Stimulated activated CD4-positive, alpha-beta T cell treated with anti-CD3 and anti-CD28 coated beads, Interleukin-1b, Interleukin-23, amount 100 ng/mL, for 1 hour (primary cell): ENCODE measurements around the gene GSK3A.

Experiments used
- DNase-seq, 2 donors: peaks; one replicate each; pipeline ENCODE4 v3.0.0-alpha.2; 2020; ENCODE audit warnings: low read depth in 2 of 2

The GSK3A gene

GRCh38 chr19:42226886-42227285 is 15.5 kb downstream of the GSK3A start:
- DNase-seq, result no peak

- no peak for DNase-seq
These were observed 16.6 kb downstream of the GSK3A start for GRCh38 chr19:42225718-42226292.

DNA sequence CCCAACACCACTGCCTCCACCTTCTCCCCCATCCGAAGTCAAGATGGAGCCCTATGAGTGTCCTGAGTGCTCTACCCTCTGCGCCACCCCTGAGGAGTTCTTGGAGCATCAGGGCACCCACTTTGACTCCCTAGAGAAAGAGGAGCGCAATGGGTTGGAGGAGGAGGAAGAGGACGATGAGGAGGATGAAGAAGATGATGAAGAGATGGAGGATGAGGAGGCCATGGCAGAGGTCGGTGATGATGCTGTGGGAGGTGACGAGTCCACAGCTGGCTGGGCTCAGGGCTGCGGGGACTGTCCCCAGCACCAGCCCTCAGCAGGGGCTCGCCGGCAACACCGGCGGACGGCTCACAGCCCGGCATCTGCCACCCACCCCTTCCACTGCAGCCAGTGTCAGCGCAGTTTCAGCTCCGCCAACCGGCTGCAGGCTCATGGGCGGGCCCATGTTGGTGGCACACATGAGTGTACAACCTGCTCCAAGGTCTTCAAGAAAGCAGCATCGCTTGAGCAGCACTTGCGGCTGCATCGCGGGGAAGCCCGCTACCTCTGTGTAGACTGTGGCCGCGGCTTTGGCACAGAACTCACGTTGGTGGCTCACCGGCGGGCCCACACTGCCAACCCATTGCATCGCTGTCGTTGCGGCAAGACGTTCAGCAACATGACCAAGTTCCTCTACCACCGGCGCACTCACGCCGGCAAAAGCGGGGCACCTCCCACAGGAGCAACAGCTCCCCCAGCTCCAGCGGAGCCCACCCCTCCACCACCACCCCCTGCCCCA is 17.3 kb downstream of the GSK3A start:
- DNase-seq, result no peak

- no peak for DNase-seq
These were observed 21.7 kb downstream of the GSK3A start for GRCh38 chr19:42220751-42221097.

- DNase-seq, result peak; percentile 88 to 94
These were observed 22.3 kb downstream of the GSK3A start, which contains the start of gene ZNF526 for GRCh38 chr19:42219812-42220750. ZNF526 (plus strand) TSS chr19:42220312; CDS start chr19:42224404, 4,092 bp downstream.

GRCh38 chr19:42217520-42218437 is 24.6 kb downstream of the GSK3A start, which contains the start of gene DEDD2:
DEDD2 (minus strand) TSS chr19:42217677; CDS start chr19:42217007, 670 bp downstream.
- DNase-seq, result peak; percentile 99 to 100

GRCh38 chr19:42216653-42217519 is 25.5 kb downstream of the GSK3A start:
- DNase-seq, result no peak

GRCh38 chr19:42214810-42215485 is 27.5 kb downstream of the GSK3A start:
- DNase-seq, result no peak

DNA sequence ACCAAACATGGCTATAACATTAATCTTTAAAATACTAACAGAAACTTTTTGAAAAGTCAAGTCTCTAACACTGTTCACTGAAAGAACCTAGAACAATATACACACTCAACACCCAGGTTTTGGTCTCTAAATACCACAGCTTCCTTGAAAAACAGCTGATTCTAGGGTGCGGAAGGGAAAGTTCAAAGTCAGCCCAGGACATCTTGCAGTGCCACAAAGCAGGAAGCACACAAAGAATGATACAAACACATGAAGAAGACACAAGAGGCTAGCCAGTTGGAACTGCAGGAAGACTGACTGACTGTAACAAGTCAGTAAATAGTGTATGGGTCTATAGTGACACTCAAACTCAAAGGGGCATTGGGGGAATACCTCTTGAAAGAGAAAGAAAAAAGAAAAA is 29.5 kb downstream of the GSK3A start:
- DNase-seq, result no peak

GRCh38 chr19:42208612-42209011 is 33.8 kb downstream of the GSK3A start:
- DNase-seq, result no peak

- no peak for DNase-seq
These were observed 34.6 kb downstream of the GSK3A start for GRCh38 chr19:42207767-42208271.

- DNase-seq, result no peak
These were observed 35.3 kb downstream of the GSK3A start for GRCh38 chr19:42206871-42207755.

- no peak for DNase-seq
These were observed 37.7 kb downstream of the GSK3A start for GRCh38 chr19:42204664-42205063.

- no peak for DNase-seq
These were observed 38.7 kb downstream of the GSK3A start for GRCh38 chr19:42203700-42204099.

GRCh38 chr19:42202290-42202880 is 40.0 kb downstream of the GSK3A start:
- no peak for DNase-seq

- DNase-seq, result no peak
These were observed 40.7 kb downstream of the GSK3A start for GRCh38 chr19:42201489-42202289.

GRCh38 chr19:42200116-42200715 is 42.2 kb downstream of the GSK3A start:
- DNase-seq, result no peak
